BE2C (cell line): Measurements from ENCODE around the gene OR1F1.
"Not testable (repeated sequence)": the region's sequence is repeated elsewhere in the genome, so short reads cannot be mapped to it uniquely, and the experiment has no call there.

Experiments used
- DNase-seq: peaks from one replicate; pipeline ENCODE4 v3.0.0-alpha.2; 2020
- H3K27me3 ChIP-seq: fragments of 250-450 bp; sonication (Bioruptor Pico); 2 replicates; pipeline ENCODE4 v1.5.1; 2020; ENCODE audit warnings: mild to moderate bottlenecking
- H3K36me3 ChIP-seq: fragments of 250-450 bp; sonication (Bioruptor Pico); 2 replicates; pipeline ENCODE4 v1.5.1; 2020; ENCODE audit warnings: mild to moderate bottlenecking
- H3K4me1 ChIP-seq: fragments of 250-450 bp; sonication (Bioruptor Pico); 2 replicates; pipeline ENCODE4 v1.5.1; 2020
- H3K4me3 ChIP-seq: 2 replicates; pipeline ENCODE4 v1.5.1; 2011; ENCODE audit warnings: low read depth, low read length
- H3K9me3 ChIP-seq: fragments of 250-450 bp; sonication (Bioruptor Pico); 2 replicates; pipeline ENCODE4 v1.5.1; 2020
- CTCF ChIP-seq: IDR thresholded peaks from 2 replicates; pipeline ENCODE4 v1.5.1; 2012; ENCODE audit warnings: mild to moderate bottlenecking, low read depth, low read length

OR1F1 gene

GRCh38 chr16:3179651-3180050 is 8.4 kb upstream of the OR1F1 start:
- TF ChIP-seq CTCF: no peak
- no peaks in the 10 kb centered on the region for H3K4me1 ChIP-seq
- H3K9me3 ChIP-seq: no peaks in the 10 kb centered on the region
- H3K36me3 ChIP-seq: no peaks in the 10 kb centered on the region
- H3K4me3 ChIP-seq: no peak overlapping the region
- H3K27me3 ChIP-seq: peaks cover 15% of the 10 kb centered on the region
- DNase-seq: no peak

GRCh38 chr16:3180445-3180878 is 7.5 kb upstream of the OR1F1 start:
- Histone ChIP-seq H3K27me3 (peaks cover 15% of the 10 kb centered on the region), H3K4me3 (peak overlapping the region; percentile 48), H3K4me1 (no peaks in the 10 kb centered on the region), H3K9me3 (no peaks in the 10 kb centered on the region), H3K36me3 (no peaks in the 10 kb centered on the region)
- peak; percentile 61 for DNase-seq
- TF ChIP-seq CTCF: no peak

GRCh38 chr16:3182293-3182607 is 5.8 kb upstream of the OR1F1 start:
- not testable (repeated sequence) for DNase-seq, H3K4me1 ChIP-seq, H3K9me3 ChIP-seq, H3K36me3 ChIP-seq, H3K4me3 ChIP-seq
- peaks cover 15% of the 10 kb centered on the region for H3K27me3 ChIP-seq

GRCh38 chr16:3182608-3183444 is 5.2 kb upstream of the OR1F1 start:
- H3K4me3 ChIP-seq: peak overlapping the region; percentile 71
- no peaks in the 10 kb centered on the region for H3K9me3 ChIP-seq
- no peaks in the 10 kb centered on the region for H3K4me1 ChIP-seq
- TF ChIP-seq CTCF: peak; percentile 47; the same call in 1 of the 2 replicates
- no peaks in the 10 kb centered on the region for H3K36me3 ChIP-seq
- H3K27me3 ChIP-seq: peaks cover 15% of the 10 kb centered on the region
- peak; percentile 78 for DNase-seq

- no peaks in the 10 kb centered on the region for H3K36me3 ChIP-seq
- no peak; the same call in 1 of the 2 replicates for TF ChIP-seq CTCF
- no peaks in the 10 kb centered on the region for H3K4me1 ChIP-seq
- H3K27me3 ChIP-seq: peaks cover 15% of the 10 kb centered on the region
- DNase-seq: peak; percentile 67
- H3K4me3 ChIP-seq: peak overlapping the region; percentile 71
- H3K9me3 ChIP-seq: no peaks in the 10 kb centered on the region
Observed at GRCh38 chr16:3183445-3184139, 4.4 kb upstream of the OR1F1 start.

- TF ChIP-seq CTCF: no peak
- Histone ChIP-seq H3K27me3 (no peaks in the 10 kb centered on the region; the same call in 1 of the 2 replicates), H3K9me3 (no peaks in the 10 kb centered on the region), H3K4me3 (peak overlapping the region; percentile 92), H3K4me1 (no peaks in the 10 kb centered on the region), H3K36me3 (no peaks in the 10 kb centered on the region)
- no peak for DNase-seq
Observed at GRCh38 chr16:3186946-3187690, 886 bp upstream of the OR1F1 start.
